ENCODE results near the gene HSP90B1.

The HSP90B1 gene

GRCh38 chr12:103930787-103931735 is 851 bp downstream of the HSP90B1 start:
- no peak for DNase-seq

- DNase-seq: no peak
These were observed 3.0 kb downstream of the HSP90B1 start for GRCh38 chr12:103933237-103933636.

GRCh38 chr12:103936679-103937078 is 6.5 kb downstream of the HSP90B1 start:
- DNase-seq: no peak

GRCh38 chr12:103944964-103945363 is 14.8 kb downstream of the HSP90B1 start:
- DNase-seq: no peak

- DNase-seq: no peak
These were observed 17.8 kb downstream of the HSP90B1 start for GRCh38 chr12:103947871-103948555.

GRCh38 chr12:103948746-103949406 is 18.7 kb downstream of the HSP90B1 start:
- DNase-seq: no peak

GRCh38 chr12:103952497-103952896 is 22.3 kb downstream of the HSP90B1 start:
- no peak for DNase-seq

- no peak for DNase-seq
These were observed 25.8 kb downstream of the HSP90B1 start for GRCh38 chr12:103955811-103956508.

GRCh38 chr12:103956509-103957027 is 26.4 kb downstream of the HSP90B1 start:
- DNase-seq: no peak

GRCh38 chr12:103957865-103958388 is 27.7 kb downstream of the HSP90B1 start:
- DNase-seq: no peak

GRCh38 chr12:103958621-103959020 is 28.4 kb downstream of the HSP90B1 start:
- DNase-seq: no peak

- DNase-seq: no peak
These were observed 30.5 kb downstream of the HSP90B1 start for GRCh38 chr12:103960616-103961227.

GRCh38 chr12:103962493-103962892 is 32.3 kb downstream of the HSP90B1 start:
- DNase-seq: no peak

- no peak for DNase-seq
These were observed 34.6 kb downstream of the HSP90B1 start for GRCh38 chr12:103964805-103965204.

- DNase-seq: no peak
These were observed 35.0 kb downstream of the HSP90B1 start for GRCh38 chr12:103965255-103965589.

GRCh38 chr12:103965590-103966504 is 35.6 kb downstream of the HSP90B1 start, which contains the start of gene TDG:
Gene TDG, plus strand, starts transcription at chr12:103965872. Its CDS starts 166 bp downstream, at chr12:103966038.
- DNase-seq: peak; percentile 98

- no peak for DNase-seq
These were observed 36.5 kb downstream of the HSP90B1 start for GRCh38 chr12:103966736-103967135.

- no peak for DNase-seq
These were observed 39.2 kb downstream of the HSP90B1 start for GRCh38 chr12:103969391-103969790.

GRCh38 chr12:103973909-103974308 is 43.7 kb downstream of the HSP90B1 start:
- no peak for DNase-seq

GRCh38 chr12:103975368-103975767 is 45.2 kb downstream of the HSP90B1 start:
- no peak for DNase-seq

All from NCI-H446 treated with DMSO at 0.1 percent for 48 hours (cell line).